DMS153 treated with DMSO at 0.1 percent for 48 hours (cell line): Measurements from ENCODE around the gene ZBTB22.
"Not testable (repeated sequence)": the region's sequence is repeated elsewhere in the genome, so short reads cannot be mapped to it uniquely, and the experiment has no call there.

Experiments used
- DNase-seq: peaks from one replicate; lab custom pipeline; 2025; ENCODE audit not compliant: unreplicated experiment; lab: John Stamatoyannopoulos, UW

The ZBTB22 gene

DNA sequence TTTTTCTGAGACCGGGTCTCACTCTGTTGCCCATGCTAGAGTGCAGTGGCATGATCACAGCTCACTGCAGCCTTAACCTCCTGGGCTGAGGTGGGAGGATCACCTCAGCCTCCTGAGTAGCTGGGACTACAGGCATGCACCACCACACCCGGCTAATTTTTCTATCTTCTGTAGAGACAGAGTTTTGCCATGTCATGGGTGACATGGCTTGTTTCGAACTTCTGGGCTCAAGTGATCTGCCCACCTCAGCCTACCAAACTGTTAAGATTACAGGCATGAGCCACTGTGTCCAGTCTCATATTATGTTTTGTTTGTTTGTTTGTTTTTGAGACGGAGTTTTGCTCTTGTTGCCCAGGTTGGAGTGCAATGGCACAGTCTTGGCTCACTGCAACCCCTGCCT is 32.3 kb downstream of the ZBTB22 start:
- not testable (repeated sequence) for DNase-seq

DNA sequence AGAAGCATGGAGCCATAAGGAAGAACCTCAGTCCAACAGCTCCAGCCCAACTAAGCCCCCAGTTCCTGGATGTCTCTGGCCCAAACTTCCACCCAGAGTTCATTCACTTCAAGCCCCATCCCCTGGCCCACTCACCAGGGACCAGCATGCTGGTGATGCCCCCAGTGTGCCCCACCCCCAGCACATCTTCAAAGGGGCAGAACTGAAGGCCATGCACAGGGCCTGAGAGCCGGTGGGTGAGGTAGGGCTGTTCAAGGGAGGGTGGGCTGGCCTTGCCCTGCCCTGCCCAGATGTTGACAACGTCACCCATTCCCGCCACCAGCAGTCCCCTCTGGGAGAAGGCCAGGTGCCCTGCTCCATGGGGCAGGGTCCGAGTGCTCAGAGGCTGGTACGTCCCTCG is 37.0 kb downstream of the ZBTB22 start:
- no peak for DNase-seq

DNA sequence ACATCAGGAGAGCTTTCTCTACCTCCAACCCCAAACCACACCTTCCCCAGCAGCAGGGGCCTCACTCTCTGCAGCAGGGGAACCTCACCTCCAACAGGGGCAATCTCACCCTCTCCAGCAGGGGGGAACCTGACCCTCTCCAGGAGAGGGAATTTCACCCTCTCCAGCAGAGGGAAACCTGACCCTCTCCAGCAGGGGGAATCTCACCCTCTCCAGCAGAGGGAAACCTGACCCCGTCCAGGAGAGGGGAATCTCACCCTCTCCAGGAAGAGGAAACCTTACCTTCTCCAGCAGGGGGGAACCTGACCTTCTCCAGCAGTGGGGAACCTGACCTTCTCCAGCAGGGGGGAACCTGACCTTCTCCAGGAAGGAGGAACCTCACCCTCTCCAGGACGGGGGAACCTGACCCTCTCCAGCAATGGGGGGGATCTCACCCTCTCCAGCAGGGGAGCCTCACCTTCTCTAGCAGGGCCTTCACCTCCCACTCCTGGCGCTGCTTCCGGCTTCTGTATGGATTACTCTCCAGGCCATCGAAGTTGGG is 37.5 kb downstream of the ZBTB22 start:
- DNase-seq: peak; percentile 18

DNA sequence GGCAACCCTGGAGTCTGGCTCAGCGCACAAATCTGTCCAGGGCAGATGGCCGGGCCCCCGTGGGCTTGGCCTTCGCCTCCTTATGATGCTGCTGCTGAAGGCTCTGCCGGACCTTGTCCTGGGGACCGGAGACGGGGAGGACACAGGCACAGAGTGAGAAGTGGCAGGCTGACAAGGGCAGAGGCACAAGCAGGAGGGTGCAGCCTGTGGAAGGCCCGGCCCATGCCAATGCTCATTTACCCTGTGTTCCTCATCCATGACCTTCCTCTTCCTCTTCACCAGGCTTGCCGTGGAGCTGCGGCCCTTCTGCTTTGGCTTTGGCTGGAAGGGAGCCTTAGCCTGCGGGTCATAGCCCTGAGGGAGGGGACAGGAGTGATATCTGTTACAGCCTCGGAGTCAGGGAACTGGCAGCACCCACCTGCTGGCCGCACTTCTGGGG is 38.3 kb downstream of the ZBTB22 start:
- no peak for DNase-seq

DNA sequence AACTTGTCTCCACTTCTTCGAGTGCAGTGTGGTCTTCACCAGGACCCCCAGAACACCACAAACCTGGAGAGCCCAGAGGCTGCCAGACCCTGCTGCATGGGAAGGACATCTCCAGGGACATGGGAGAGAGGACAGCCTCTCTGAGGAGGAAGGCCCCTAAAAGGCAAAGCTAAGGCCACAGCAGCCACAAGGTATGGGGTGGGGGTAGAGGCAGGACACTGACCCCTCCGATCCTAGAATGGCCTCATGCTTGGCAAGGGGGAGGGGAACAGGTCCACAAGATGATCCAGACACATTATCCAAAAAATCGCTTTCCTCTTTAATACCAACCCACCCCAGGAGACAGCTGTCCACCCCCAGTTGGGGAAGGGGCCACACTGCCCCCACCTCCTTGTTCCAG is 38.7 kb downstream of the ZBTB22 start:
- no peak for DNase-seq

DNA sequence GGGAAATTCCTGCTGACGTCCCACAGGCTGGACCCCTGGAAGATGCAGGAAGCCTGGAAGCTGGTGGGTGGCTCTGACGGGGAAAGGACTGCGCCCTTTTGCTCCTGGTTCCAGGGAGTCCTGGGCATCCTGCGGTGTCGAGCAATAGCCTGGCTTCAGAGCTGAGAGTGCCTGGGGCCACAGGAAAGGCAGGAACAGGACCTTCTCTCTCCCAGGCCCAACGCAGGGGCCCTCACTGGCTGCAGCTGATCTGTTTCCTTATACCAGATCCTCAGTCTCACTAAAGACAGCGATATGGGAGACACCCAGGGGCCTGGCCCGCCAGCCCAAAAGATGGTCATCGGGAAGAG is 39.2 kb downstream of the ZBTB22 start:
- no peak for DNase-seq

DNA sequence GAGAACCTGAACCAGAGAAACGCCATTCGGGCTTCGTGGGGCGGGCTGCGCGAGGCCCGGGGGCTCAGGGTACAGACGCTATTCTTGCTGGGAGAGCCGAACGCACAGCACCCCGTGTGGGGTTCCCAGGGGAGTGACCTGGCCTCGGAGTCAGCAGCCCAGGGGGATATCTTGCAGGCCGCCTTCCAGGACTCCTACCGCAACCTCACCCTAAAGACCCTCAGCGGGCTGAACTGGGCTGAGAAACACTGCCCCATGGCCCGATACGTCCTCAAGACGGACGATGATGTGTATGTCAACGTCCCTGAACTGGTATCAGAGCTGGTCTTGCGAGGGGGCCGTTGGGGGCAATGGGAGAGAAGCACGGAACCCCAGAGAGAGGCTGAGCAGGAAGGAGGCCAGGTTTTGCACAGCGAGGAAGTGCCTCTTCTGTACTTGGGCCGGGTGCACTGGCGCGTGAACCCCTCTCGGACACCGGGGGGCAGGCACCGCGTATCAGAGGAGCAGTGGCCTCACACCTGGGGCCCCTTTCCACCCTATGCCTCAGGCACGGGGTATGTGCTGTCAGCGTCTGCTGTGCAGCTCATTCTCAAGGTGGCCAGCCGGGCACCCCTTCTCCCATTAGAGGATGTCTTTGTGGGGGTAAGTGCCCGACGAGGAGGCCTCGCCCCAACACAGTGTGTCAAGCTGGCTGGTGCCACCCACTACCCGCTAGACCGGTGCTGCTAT is 39.7 kb downstream of the ZBTB22 start:
- DNase-seq: no peak

DNA sequence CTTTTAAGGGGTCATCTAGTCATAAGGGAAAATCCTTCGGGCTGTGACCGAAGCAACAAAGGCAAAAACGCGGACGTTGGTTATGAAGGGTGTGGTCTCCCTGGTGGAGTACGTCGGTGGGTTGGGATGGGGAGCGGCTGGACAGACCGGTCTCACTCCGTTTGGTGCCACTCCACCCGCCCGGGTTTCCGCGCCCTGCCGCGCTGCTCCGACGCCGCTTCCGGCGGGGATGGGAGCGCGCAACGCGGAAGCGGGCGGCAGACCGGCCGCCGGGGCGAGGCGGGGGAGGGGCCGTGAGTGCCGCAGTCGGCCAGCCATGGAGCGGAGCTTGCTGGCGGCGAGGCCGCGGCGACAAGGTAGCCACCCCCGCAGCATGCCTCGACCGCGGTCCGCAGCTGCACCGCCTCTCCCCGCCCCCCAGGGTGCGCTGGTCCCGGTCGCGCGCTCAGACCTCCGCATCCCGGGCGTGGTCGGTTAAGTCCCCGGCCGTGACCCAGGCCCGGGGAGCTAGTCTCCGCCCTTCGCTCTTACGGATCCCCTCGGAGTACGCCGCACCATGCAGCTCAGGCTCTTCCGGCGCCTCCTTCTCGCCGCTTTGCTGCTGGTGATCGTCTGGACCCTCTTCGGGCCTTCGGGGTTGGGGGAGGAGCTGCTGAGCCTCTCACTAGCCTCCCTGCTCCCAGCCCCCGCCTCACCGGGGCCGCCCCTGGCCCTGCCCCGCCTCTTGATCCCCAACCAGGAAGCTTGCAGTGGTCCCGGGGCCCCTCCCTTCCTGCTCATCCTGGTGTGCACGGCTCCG is 40.5 kb downstream of the ZBTB22 start, which contains the start of gene B3GALT4:
TSS of gene B3GALT4 (plus strand) at position 260 of the 799 bp plus-strand sequence. CDS start at position 557, 297 bp downstream.
- peak; percentile 59 for DNase-seq

DNA sequence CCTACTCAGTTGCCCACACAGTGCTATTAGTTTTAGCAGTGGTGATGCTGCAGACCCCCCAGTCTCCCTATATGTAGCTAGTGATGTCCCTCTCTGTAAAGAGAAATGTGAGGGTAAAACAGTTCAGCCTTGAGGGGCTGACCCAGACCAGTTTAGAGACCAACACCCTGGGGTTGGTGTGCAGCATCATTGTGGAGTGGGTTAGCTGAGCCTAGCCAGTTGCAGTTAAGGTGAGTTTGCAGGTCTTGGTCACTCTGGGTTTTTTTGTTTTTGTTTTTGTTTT is 41.0 kb downstream of the ZBTB22 start:
- no peak for DNase-seq

DNA sequence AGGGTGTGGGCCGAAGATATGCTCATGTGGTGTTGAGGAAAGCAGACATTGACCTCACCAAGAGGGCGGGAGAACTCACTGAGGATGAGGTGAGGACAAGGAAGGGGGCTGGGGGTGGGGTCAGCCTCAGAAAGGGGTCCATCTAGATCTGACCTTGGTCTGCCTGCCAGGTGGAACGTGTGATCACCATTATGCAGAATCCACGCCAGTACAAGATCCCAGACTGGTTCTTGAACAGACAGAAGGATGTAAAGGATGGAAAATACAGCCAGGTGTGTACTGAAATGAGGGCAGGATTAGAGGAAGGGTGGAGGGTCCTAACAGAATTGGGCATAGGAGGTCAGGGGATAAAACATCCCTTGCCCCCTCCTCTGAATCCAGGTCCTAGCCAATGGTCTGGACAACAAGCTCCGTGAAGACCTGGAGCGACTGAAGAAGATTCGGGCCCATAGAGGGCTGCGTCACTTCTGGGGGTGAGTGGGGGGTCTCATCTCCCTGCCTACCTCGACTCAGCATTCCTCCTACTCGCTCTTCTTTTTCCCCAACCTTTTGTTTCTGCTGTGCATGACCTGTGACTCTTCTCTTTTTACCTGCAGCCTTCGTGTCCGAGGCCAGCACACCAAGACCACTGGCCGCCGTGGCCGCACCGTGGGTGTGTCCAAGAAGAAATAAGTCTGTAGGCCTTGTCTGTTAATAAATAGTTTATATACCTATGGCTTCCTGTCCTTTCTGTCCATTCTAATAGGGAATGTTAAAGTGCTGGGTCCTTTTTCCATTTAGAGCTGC is 41.6 kb downstream of the ZBTB22 start:
- not testable (repeated sequence) for DNase-seq

DNA sequence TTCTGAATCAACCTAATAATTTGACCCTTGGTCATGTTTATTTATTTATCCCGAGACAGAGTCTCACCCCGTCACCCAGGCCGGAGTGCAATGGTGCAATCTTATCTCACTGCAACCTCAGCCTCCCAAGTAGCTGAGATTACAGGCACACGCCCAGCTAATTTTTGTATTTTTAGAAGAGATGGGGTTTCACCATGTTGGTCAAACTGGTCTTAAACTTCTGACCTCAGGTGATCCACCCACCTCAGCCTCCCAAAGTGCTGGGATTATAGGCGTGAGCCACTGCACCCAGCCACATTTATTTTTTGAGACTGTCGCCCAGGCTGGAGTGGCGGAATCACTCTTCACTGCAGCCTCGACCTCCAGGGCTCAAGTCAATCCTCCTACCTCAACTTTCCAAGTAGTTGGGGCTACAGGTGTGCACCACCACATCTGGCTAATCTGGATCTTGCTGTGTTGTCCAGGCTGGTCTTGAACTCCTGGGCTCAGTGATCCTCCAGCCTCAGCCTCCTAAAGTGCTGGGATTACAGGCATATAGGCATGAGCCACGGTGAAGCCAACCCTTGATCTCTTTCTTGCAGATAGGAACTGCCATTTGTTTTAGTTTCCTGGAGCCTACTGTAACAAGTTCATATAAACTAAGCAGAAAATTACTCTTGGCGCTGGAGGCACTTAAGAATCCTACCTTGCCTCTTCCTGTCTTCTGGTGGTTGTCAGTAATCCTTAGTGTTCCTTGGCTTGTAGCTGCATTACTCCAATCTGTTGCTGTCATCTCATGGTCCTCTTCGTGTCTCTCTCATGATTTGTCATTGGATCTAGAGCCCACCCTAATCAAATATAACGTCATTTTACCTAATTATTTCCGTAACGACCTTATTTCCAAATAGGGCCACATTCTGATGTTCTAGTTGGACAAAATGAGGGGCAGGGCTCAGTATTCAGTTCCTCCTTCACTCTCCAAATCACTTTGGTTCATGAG is 43.3 kb downstream of the ZBTB22 start:
- DNase-seq: no peak

DNA sequence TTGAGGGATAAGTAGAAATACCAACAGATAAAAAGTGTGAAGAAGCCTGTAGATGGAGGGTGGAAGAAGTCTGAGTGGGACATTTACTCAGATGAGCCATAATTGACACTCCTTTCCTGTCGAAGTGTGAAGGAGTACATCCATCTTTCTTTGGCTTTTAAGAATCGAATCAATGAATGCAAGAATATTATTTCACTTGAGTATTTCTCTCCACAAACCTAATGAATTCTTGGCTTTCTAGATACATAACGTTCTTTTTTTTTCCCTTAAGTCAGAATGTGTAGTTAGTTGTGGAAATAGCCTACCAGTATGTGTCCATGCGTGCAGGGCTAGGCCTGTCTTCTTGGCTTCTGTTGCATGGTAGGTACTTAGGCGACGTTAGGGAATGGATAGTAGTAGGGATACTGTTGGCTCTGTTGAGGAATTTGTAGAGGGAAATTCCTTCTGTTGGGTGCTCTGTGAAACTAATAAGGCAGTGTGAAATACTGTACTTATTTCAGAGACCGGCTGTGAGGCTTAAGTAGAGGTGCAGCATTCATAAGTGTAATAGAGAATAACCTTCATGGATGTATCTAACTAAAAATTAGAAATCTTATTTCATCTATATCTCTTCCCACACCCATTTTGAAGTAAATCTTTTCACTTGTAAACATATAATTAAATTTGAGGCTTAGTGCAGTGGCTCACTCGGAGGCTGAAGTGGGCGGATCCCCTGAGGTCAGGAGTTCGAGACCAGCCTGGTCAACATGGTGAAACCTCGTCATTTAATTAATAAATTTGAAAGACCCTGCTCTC is 44.2 kb downstream of the ZBTB22 start:
- no peak for DNase-seq

DNA sequence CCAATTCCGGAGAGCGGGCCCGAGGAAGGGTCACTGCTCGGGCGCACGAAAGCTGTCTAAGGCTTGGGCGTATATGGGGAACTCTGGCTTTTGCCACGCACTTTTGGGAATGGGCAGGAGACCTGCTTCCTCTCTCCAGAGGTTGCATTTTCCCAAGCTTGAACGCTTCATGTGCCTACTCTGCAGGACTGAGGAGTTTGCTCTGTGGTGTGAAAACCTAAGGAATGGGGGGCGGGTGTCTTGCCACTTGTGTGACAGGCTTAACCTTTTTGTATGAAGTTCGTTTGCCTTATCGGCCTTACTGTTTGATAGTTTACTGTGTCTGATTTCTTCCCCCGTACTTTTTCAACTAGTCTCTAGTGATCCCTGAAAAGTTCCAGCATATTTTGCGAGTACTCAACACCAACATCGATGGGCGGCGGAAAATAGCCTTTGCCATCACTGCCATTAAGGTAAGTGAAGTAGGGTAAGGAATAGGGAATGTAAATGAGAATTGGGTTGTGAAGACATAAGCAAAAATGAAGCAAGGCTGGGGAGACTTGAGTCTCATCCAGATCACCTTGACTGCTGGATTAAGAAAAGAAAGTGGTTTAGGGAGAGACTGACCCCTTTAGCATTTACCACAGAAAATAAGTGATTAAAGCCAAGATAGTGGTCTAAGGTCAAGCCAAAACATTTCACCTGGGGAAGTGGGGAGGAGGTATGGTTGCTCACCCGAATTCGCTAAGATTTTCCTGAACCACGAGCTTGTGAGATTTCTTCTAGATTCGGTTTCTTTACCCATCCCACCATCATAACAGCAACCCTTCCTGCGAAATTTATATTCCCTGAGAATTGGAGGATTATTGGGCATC is 45.0 kb downstream of the ZBTB22 start:
- DNase-seq: no peak

DNA sequence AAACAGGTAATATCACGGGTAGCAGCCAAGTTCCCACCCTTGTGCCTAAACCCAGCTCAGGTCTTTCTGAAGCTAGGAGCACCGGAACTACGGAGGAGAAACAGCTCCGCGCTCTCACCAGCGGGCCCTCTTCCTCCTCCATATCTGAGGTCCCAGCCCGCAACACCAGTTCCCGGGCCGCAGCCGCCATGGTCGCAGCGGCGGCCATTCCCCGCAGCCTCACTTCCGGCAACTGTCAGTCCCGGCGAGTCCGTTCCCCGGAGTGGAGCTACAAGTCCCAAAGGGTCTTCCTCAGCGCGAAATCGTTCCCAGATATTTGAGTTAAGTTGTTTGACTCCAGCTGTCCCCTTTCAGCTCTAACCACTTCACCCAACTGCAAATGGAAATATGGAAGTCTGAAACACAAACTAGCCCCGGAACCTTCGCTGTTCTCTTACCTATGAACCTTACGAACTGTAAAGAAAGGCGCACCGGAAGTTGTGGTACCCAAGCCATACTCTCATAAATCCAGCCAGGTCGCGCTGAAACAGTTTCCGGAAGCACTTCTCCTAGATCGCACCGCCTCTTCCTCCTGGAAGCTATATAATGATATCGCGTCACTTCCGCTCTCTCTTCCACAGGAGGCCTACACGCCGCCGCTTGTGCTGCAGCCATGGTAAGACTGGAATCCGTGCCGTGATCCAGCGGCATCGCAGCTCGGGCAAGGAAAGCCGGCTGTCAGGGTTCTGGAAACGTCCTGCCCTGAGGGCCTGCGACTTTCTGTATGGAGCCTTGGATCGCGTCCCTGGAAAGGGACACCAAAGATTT is 45.9 kb downstream of the ZBTB22 start, which contains the start of the genes RPS18 and VPS52:
TSS of gene RPS18 (plus strand) at position 608 of the 807 bp plus-strand sequence. CDS start at position 653, 45 bp downstream.
TSS of gene VPS52 (minus strand) at position 409 of the 807 bp plus-strand sequence. CDS start at position 208, 201 bp downstream.
- DNase-seq: peak; percentile 93

DNA sequence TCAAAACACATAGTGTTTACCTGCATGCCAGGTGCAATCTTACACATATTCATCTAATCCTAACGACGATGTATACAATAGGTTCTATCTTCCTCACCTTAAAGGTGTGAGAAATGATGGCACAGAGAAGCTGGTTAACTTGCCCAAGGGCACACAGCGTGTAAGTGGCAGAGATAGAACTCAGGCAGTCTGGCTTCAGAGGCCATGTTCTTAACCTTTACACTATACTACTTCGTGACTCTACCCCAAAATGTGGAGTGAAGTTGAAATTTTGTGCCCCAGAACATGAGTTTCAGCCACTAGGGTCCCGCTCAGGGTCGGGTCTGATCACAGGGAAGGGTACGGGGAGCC is 46.5 kb downstream of the ZBTB22 start:
- DNase-seq: no peak
